ENCODE measurements around the gene SURF1. TPM values are rescaled to one million over a fixed set of nuclear protein-coding genes. Genes with fewer than 3 reads are reported as not detected.
"Not testable (repeated sequence)": the region's sequence is repeated elsewhere in the genome, so short reads cannot be mapped to it uniquely, and the experiment has no call there.

Gene SURF1
- total RNA-seq, 1 experiment from 2014 or later: 57.5 TPM

GRCh38 chr9:133331641-133332380, 24.5 kb downstream of the SURF1 start:
- no peak overlapping the region for H3K4me3 ChIP-seq (ENCODE audit: low read depth, low read length)
- POLR2A ChIA-PET: no interaction called here
- no peaks in the 10 kb centered on the region for H3K4me1 Mint-ChIP-seq (ENCODE audit: low read depth, unreplicated experiment)
- H3K27ac Mint-ChIP-seq (ENCODE audit: unreplicated experiment): no peak overlapping the region
- H3K9me3 ChIP-seq: no peaks in the 10 kb centered on the region
- H3K4me1 ChIP-seq: peaks cover 2% of the 10 kb centered on the region; the same call in 1 of the 2 replicates
- H3K36me3 ChIP-seq (ENCODE audit: control insufficient read depth, insufficient read depth, low read length): peaks cover 13% of the 10 kb centered on the region
- TF ChIP-seq CTCF (IDR thresholded peaks at IDR 0.05; ENCODE audit: insufficient read depth in 1 of 2, low read depth in 1 of 2, low read length in 1 of 2, severe bottlenecking in 1 of 2, unreplicated experiment in 1 of 2): no peak
- no peak for DNase-seq
- H3K4me3 Mint-ChIP-seq (ENCODE audit: unreplicated experiment): no peak overlapping the region
- H3K36me3 Mint-ChIP-seq (ENCODE audit: insufficient read depth, unreplicated experiment): peaks cover 81% of the 10 kb centered on the region
- no TSS peak for BruUV-seq (replicated peaks)
- CTCF ChIA-PET: interaction anchor here (4.4 kb wide), 1 partner anchor 144 kb away, joined by 20 read pairs; no protein-coding TSS in a partner anchor
- intact Hi-C loops (cut with micrococcal nuclease; ENCODE audit: unreplicated experiment): no loop called here
- no peaks in the 10 kb centered on the region for H3K9me3 Mint-ChIP-seq (ENCODE audit: unreplicated experiment)
- no peaks in the 10 kb centered on the region for H3K27me3 ChIP-seq (replicated peaks; ENCODE audit: control insufficient read depth, insufficient read depth, low read length)
- H3K27me3 Mint-ChIP-seq (ENCODE audit: insufficient read depth, unreplicated experiment): no peaks in the 10 kb centered on the region

GRCh38 chr9:133331221-133331620, 25.1 kb downstream of the SURF1 start:
- no peak overlapping the region for H3K4me3 ChIP-seq (ENCODE audit: low read depth, low read length)
- ChIA-PET POLR2A (no interaction called here), CTCF (interaction anchor here (2.5 to 2.7 kb wide), 2 partner anchors 143 to 145 kb away, joined by 17 to 31 read pairs; no protein-coding TSS in a partner anchor)
- no peaks in the 10 kb centered on the region for H3K9me3 ChIP-seq
- Mint-ChIP-seq H3K27me3 (ENCODE audit: insufficient read depth, unreplicated experiment) (no peaks in the 10 kb centered on the region), H3K27ac (ENCODE audit: unreplicated experiment) (no peak overlapping the region), H3K36me3 (ENCODE audit: insufficient read depth, unreplicated experiment) (peaks cover 75% of the 10 kb centered on the region), H3K4me1 (ENCODE audit: low read depth, unreplicated experiment) (no peaks in the 10 kb centered on the region), H3K4me3 (ENCODE audit: unreplicated experiment) (no peak overlapping the region), H3K9me3 (ENCODE audit: unreplicated experiment) (no peaks in the 10 kb centered on the region)
- no peaks in the 10 kb centered on the region for H3K4me1 ChIP-seq
- H3K27me3 ChIP-seq (replicated peaks; ENCODE audit: control insufficient read depth, insufficient read depth, low read length): no peaks in the 10 kb centered on the region
- TF ChIP-seq CTCF (IDR thresholded peaks at IDR 0.05; ENCODE audit: insufficient read depth in 1 of 2, low read depth in 1 of 2, low read length in 1 of 2, severe bottlenecking in 1 of 2, unreplicated experiment in 1 of 2): no peak
- no peak for DNase-seq
- intact Hi-C loops (cut with micrococcal nuclease; ENCODE audit: unreplicated experiment): no loop called here
- BruUV-seq (replicated peaks): no TSS peak
- peaks cover 13% of the 10 kb centered on the region for H3K36me3 ChIP-seq (ENCODE audit: control insufficient read depth, insufficient read depth, low read length)

GRCh38 chr9:133329306-133330156, 26.8 kb downstream of the SURF1 start:
- peak; percentile 30 to 44 for TF ChIP-seq CTCF (IDR thresholded peaks at IDR 0.05; ENCODE audit: insufficient read depth in 1 of 2, low read depth in 1 of 2, low read length in 1 of 2, severe bottlenecking in 1 of 2, unreplicated experiment in 1 of 2)
- H3K27me3 ChIP-seq (replicated peaks; ENCODE audit: control insufficient read depth, insufficient read depth, low read length); H3K9me3 Mint-ChIP-seq (ENCODE audit: unreplicated experiment); H3K9me3 ChIP-seq; POLR2A ChIA-PET; H3K4me3 Mint-ChIP-seq (ENCODE audit: unreplicated experiment); H3K4me1 ChIP-seq; H3K4me3 ChIP-seq (ENCODE audit: low read depth, low read length); BruUV-seq (replicated peaks); H3K27ac Mint-ChIP-seq (ENCODE audit: unreplicated experiment); H3K4me1 Mint-ChIP-seq (ENCODE audit: low read depth, unreplicated experiment); H3K27me3 Mint-ChIP-seq (ENCODE audit: insufficient read depth, unreplicated experiment): not testable (repeated sequence)
- H3K36me3 ChIP-seq (ENCODE audit: control insufficient read depth, insufficient read depth, low read length): peaks cover 13% of the 10 kb centered on the region
- intact Hi-C loops (cut with micrococcal nuclease; ENCODE audit: unreplicated experiment): loop anchor here (1.0 kb wide), 1 partner anchor 143 kb away; no protein-coding TSS in a partner anchor
- H3K36me3 Mint-ChIP-seq (ENCODE audit: insufficient read depth, unreplicated experiment): peaks cover 58% of the 10 kb centered on the region
- DNase-seq: peak in 1 of 2 experiments; percentile 45
- CTCF ChIA-PET: interaction anchor here (0.5 to 2.7 kb wide), 3 partner anchors 141 to 224 kb away, joined by 8 to 31 read pairs (median 17); no protein-coding TSS in a partner anchor

All from Caco-2 (cell line).